ENCODE measurements around the gene GPBP1L1.

Gene GPBP1L1

DNA sequence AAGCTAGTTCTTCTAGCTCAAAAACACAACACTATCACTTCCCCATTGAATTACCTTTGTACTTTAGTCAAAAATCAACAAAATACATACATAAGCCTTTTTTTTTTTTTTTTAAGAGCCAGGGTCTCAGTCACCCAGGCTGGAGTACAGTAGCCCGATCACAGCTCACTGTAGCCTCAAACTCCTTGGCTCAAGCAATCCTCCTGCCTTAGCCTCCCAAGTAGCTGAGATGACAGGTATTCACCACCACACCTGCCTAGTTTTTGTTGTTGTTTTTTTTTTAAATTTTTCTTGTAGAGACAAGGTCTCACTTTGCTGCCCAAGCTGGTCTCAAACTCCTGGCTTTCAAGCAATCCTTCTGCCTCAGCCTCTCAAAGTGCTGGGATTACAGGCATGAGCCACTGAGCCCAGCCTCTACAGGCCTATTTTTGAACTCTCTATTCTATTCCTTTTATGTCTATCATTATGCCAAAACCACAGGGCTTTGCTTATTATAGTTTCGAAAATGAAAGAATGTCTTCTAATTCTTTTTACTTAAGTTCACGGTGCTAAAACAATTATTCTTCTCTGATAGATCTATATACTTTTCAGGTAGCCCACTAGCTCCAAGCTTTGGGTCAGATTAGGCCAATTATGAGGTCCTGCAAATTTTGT, 29.6 kb downstream of the GPBP1L1 start:
- no peak overlapping the region for H3K4me3 ChIP-seq (ENCODE audit: low read length)
- H3K27me3 ChIP-seq (ENCODE audit: low read depth, low read length) = no peaks in the 10 kb centered on the region
- no peaks in the 10 kb centered on the region for H3K4me1 ChIP-seq (ENCODE audit: low read length)
- no peak overlapping the region for H3K4me2 ChIP-seq (ENCODE audit: low read length)
- H3K27ac ChIP-seq (ENCODE audit: low read length) = no peak overlapping the region
- no peaks in the 10 kb centered on the region for H3K9me3 ChIP-seq (ENCODE audit: insufficient read depth, low read length)
- TF ChIP-seq, protein P1, sequence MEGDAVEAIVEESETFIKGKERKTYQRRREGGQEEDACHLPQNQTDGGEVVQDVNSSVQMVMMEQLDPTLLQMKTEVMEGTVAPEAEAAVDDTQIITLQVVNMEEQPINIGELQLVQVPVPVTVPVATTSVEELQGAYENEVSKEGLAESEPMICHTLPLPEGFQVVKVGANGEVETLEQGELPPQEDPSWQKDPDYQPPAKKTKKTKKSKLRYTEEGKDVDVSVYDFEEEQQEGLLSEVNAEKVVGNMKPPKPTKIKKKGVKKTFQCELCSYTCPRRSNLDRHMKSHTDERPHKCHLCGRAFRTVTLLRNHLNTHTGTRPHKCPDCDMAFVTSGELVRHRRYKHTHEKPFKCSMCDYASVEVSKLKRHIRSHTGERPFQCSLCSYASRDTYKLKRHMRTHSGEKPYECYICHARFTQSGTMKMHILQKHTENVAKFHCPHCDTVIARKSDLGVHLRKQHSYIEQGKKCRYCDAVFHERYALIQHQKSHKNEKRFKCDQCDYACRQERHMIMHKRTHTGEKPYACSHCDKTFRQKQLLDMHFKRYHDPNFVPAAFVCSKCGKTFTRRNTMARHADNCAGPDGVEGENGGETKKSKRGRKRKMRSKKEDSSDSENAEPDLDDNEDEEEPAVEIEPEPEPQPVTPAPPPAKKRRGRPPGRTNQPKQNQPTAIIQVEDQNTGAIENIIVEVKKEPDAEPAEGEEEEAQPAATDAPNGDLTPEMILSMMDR (IDR thresholded peaks at IDR 0.05; ENCODE audit: low read depth, low read length) = no peak
- no peak for TF ChIP-seq EZH2phosphoT487 (IDR thresholded peaks at IDR 0.05; ENCODE audit: low read depth)
- peaks cover 7% of the 10 kb centered on the region for H3K79me2 ChIP-seq (ENCODE audit: low read length)
- peaks cover 41% of the 10 kb centered on the region for H3K36me3 ChIP-seq (replicated peaks; ENCODE audit: low read depth, low read length)
- no peak overlapping the region for H2AFZ ChIP-seq (ENCODE audit: low read depth, low read length)
- H3K9ac ChIP-seq (ENCODE audit: low read length) = no peak overlapping the region
- 0 out of 2 replicates have a peak, but pooled peaks cover 7% of the 10 kb centered on the region for H4K20me1 ChIP-seq (ENCODE audit: insufficient read depth, low read length)

GRCh38 chr1:45654540-45655280, 31.6 kb downstream of the GPBP1L1 start:
- no peaks in the 10 kb centered on the region for H3K9me3 ChIP-seq (ENCODE audit: insufficient read depth, low read length)
- H3K9ac ChIP-seq (ENCODE audit: low read length) = no peak overlapping the region
- H2AFZ ChIP-seq (ENCODE audit: low read depth, low read length) = no peak overlapping the region
- H3K27ac ChIP-seq (ENCODE audit: low read length) = no peak overlapping the region
- H3K27me3 ChIP-seq (ENCODE audit: low read depth, low read length) = no peaks in the 10 kb centered on the region
- H3K4me1 ChIP-seq (ENCODE audit: low read length) = no peaks in the 10 kb centered on the region
- H4K20me1 ChIP-seq (ENCODE audit: insufficient read depth, low read length) = no peaks in the 10 kb centered on the region
- H3K36me3 ChIP-seq (replicated peaks; ENCODE audit: low read depth, low read length) = peaks cover 40% of the 10 kb centered on the region
- no peaks in the 10 kb centered on the region for H3K79me2 ChIP-seq (ENCODE audit: low read length)
- H3K4me3 ChIP-seq (ENCODE audit: low read length) = no peak overlapping the region
- no peak overlapping the region for H3K4me2 ChIP-seq (ENCODE audit: low read length)
- TF ChIP-seq EZH2phosphoT487 (IDR thresholded peaks at IDR 0.05; ENCODE audit: low read depth) = no peak
- TF ChIP-seq, protein P1 (IDR thresholded peaks at IDR 0.05; ENCODE audit: low read depth, low read length) = no peak

DNA sequence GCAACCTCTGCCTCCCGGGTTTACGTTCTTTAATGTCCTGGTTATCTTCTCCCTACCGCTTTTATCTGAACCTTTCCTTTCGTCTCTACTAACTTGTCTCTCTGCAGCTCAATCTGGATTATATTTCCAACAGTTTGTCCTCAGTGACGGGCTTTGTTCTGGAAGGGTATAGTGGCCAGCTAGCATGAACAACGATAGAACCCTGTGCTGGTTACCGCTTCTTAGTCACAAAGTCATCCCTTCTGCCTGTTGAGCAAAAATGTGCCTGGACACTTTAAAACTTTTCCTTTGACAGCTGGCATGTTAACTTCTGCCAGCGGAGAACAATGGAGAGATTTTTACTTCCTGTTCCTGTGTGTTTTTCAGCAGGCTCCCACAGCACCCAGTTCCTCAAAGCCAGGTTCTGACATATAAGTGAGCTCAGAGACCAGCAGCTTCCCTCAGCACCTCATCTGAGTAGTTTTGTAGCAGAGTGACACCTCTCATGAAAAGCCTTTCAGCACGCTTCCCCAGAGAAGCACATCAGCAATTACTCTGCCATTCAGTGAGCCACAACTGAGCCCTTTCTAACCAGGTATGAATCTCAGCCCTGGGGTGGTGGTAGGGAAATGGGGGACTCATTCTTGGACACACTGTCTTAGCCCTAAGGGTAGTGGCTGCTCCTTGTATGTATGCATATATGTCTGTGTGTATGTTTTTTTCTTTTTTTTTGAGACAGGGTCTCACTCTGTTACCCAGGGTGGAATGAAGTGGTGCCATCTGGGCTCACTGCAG, 38.9 kb downstream of the GPBP1L1 start:
- H3K79me2 ChIP-seq (ENCODE audit: low read length) = no peaks in the 10 kb centered on the region
- H3K27ac ChIP-seq (ENCODE audit: low read length) = no peak overlapping the region
- H3K4me3 ChIP-seq (ENCODE audit: low read length) = no peak overlapping the region
- H3K9me3 ChIP-seq (ENCODE audit: insufficient read depth, low read length) = no peaks in the 10 kb centered on the region
- no peaks in the 10 kb centered on the region for H3K27me3 ChIP-seq (ENCODE audit: low read depth, low read length)
- H3K9ac ChIP-seq (ENCODE audit: low read length) = no peak overlapping the region
- no peak overlapping the region for H2AFZ ChIP-seq (ENCODE audit: low read depth, low read length)
- H3K4me1 ChIP-seq (ENCODE audit: low read length) = no peaks in the 10 kb centered on the region
- H3K36me3 ChIP-seq (replicated peaks; ENCODE audit: low read depth, low read length) = peaks cover 15% of the 10 kb centered on the region
- H3K4me2 ChIP-seq (ENCODE audit: low read length) = no peak overlapping the region
- no peak for TF ChIP-seq EZH2phosphoT487 (IDR thresholded peaks at IDR 0.05; ENCODE audit: low read depth)
- TF ChIP-seq, protein P1 (IDR thresholded peaks at IDR 0.05; ENCODE audit: low read depth, low read length) = no peak
- H4K20me1 ChIP-seq (ENCODE audit: insufficient read depth, low read length) = no peaks in the 10 kb centered on the region

GRCh38 chr1:45644661-45645060, 41.7 kb downstream of the GPBP1L1 start:
- Histone ChIP-seq H3K4me3 (ENCODE audit: low read length) (no peak overlapping the region), H3K4me2 (ENCODE audit: low read length) (no peak overlapping the region), H3K4me1 (ENCODE audit: low read length) (no peaks in the 10 kb centered on the region), H3K79me2 (ENCODE audit: low read length) (no peaks in the 10 kb centered on the region), H3K36me3 (replicated peaks; ENCODE audit: low read depth, low read length) (peaks cover 17% of the 10 kb centered on the region), H3K27me3 (ENCODE audit: low read depth, low read length) (no peaks in the 10 kb centered on the region), H2AFZ (ENCODE audit: low read depth, low read length) (no peak overlapping the region), H3K9me3 (ENCODE audit: insufficient read depth, low read length) (no peaks in the 10 kb centered on the region), H4K20me1 (ENCODE audit: insufficient read depth, low read length) (no peaks in the 10 kb centered on the region), H3K9ac (ENCODE audit: low read length) (no peak overlapping the region), H3K27ac (ENCODE audit: low read length) (no peak overlapping the region)
- TF ChIP-seq, protein P1 (IDR thresholded peaks at IDR 0.05; ENCODE audit: low read depth, low read length) = no peak
- no peak for TF ChIP-seq EZH2phosphoT487 (IDR thresholded peaks at IDR 0.05; ENCODE audit: low read depth)

Data from OCI-LY3 (cell line).